Stromal cell of bone marrow (primary cell): ENCODE data around the gene MTSS2.

ENCODE experiments used
- DNase-seq: peaks from one replicate; pipeline ENCODE4 v3.0.0-alpha.2; 2012; ENCODE audit warnings: low read depth

The MTSS2 gene

GRCh38 chr16:70685938-70686375, at the start of gene MTSS2:
TSS of gene MTSS2 (minus strand) at chr16:70686053. CDS start at chr16:70685791, 262 bp downstream.
- DNase-seq = peak; percentile 77

- peak; percentile 74 for DNase-seq
Observed at GRCh38 chr16:70735141-70735979, 49.5 kb upstream of the MTSS2 start.

GRCh38 chr16:70734522-70735095, 48.8 kb upstream of the MTSS2 start:
- no peak for DNase-seq

GRCh38 chr16:70730944-70731343, 45.1 kb upstream of the MTSS2 start:
- no peak for DNase-seq

GRCh38 chr16:70730031-70730430, 44.2 kb upstream of the MTSS2 start:
- no peak for DNase-seq

- no peak for DNase-seq
Observed at GRCh38 chr16:70729292-70729691, 43.4 kb upstream of the MTSS2 start.

- no peak for DNase-seq
Observed at GRCh38 chr16:70728150-70728549, 42.3 kb upstream of the MTSS2 start.

- DNase-seq = no peak
Observed at GRCh38 chr16:70726892-70727361, 41.1 kb upstream of the MTSS2 start.

- no peak for DNase-seq
Observed at GRCh38 chr16:70725912-70726828, 40.3 kb upstream of the MTSS2 start.

GRCh38 chr16:70725024-70725911, 39.4 kb upstream of the MTSS2 start:
- DNase-seq = no peak

- DNase-seq = no peak
Observed at GRCh38 chr16:70724146-70725023, 38.5 kb upstream of the MTSS2 start.

- no peak for DNase-seq
Observed at GRCh38 chr16:70723740-70724145, 37.9 kb upstream of the MTSS2 start.

GRCh38 chr16:70721202-70721963, 35.5 kb upstream of the MTSS2 start:
- no peak for DNase-seq

GRCh38 chr16:70720425-70721201, 34.8 kb upstream of the MTSS2 start:
- no peak for DNase-seq

GRCh38 chr16:70717065-70717464, 31.2 kb upstream of the MTSS2 start:
- no peak for DNase-seq

- DNase-seq = peak; percentile 45
Observed at GRCh38 chr16:70715860-70716357, 30.1 kb upstream of the MTSS2 start.

- DNase-seq = peak; percentile 98
Observed at GRCh38 chr16:70715055-70715858, 29.4 kb upstream of the MTSS2 start.
